ENCODE results near the gene PDE8A. TPM values are rescaled to one million over a fixed set of nuclear protein-coding genes. Genes with fewer than 3 reads are reported as not detected.
"Not testable (repeated sequence)": the region's sequence is repeated elsewhere in the genome, so short reads cannot be mapped to it uniquely, and the experiment has no call there.

PDE8A gene
- total RNA-seq, 1 donor from 2014 or later = 83.8 TPM

GRCh38 chr15:84960391-84961113 is 21.1 kb upstream of the PDE8A start:
- DNase-seq (ENCODE audit: low spot score) = no peak

- DNase-seq (ENCODE audit: low spot score) = peak; percentile 72
These were observed 20.6 kb upstream of the PDE8A start for GRCh38 chr15:84961114-84961452.

GRCh38 chr15:84961707-84962106 is 19.9 kb upstream of the PDE8A start:
- DNase-seq (ENCODE audit: low spot score) = no peak

GRCh38 chr15:84962955-84963354 is 18.7 kb upstream of the PDE8A start:
- peak; percentile 32 for DNase-seq (ENCODE audit: low spot score)

- DNase-seq (ENCODE audit: low spot score) = no peak
These were observed 14.3 kb upstream of the PDE8A start for GRCh38 chr15:84967380-84967779.

GRCh38 chr15:84968301-84968700 is 13.4 kb upstream of the PDE8A start:
- no peak for DNase-seq (ENCODE audit: low spot score)

- no peak for DNase-seq (ENCODE audit: low spot score)
These were observed 12.4 kb upstream of the PDE8A start for GRCh38 chr15:84969257-84969656.

GRCh38 chr15:84970843-84971242 is 10.8 kb upstream of the PDE8A start:
- no peak for DNase-seq (ENCODE audit: low spot score)

- DNase-seq (ENCODE audit: low spot score) = no peak
These were observed 7.9 kb upstream of the PDE8A start for GRCh38 chr15:84973492-84974460.

- no peak for DNase-seq (ENCODE audit: low spot score)
These were observed 5.7 kb upstream of the PDE8A start for GRCh38 chr15:84975871-84976351.

GRCh38 chr15:84976746-84977345 is 4.8 kb upstream of the PDE8A start:
- no peak for DNase-seq (ENCODE audit: low spot score)

- DNase-seq (ENCODE audit: low spot score) = no peak
These were observed 2.0 kb upstream of the PDE8A start for GRCh38 chr15:84979651-84980050.

- peak; percentile 92 for DNase-seq (ENCODE audit: low spot score)
These were observed 1.2 kb upstream of the PDE8A start for GRCh38 chr15:84980196-84981053.

- DNase-seq (ENCODE audit: low spot score) = peak; percentile 97
These were observed 474 bp upstream of the PDE8A start for GRCh38 chr15:84981054-84981710.

GRCh38 chr15:84982301-84982920 is 755 bp downstream of the PDE8A start:
- peak; percentile 21 for DNase-seq (ENCODE audit: low spot score)

- no peak for DNase-seq (ENCODE audit: low spot score)
These were observed 1.6 kb downstream of the PDE8A start for GRCh38 chr15:84983294-84983693.

- DNase-seq (ENCODE audit: low spot score) = no peak
These were observed 2.1 kb downstream of the PDE8A start for GRCh38 chr15:84983711-84984110.

GRCh38 chr15:84985158-84985557 is 3.5 kb downstream of the PDE8A start:
- DNase-seq (ENCODE audit: low spot score) = no peak

GRCh38 chr15:84987351-84987750 is 5.7 kb downstream of the PDE8A start:
- not testable (repeated sequence) for DNase-seq (ENCODE audit: low spot score)

- no peak for DNase-seq (ENCODE audit: low spot score)
These were observed 6.4 kb downstream of the PDE8A start for GRCh38 chr15:84987949-84988624.

Data from umbilical cord (tissue), 2 donors.